Measurements from ENCODE around the gene NMRAL1.

The NMRAL1 gene

GRCh38 chr16:4501071-4501478 lies 26.6 kb upstream of the NMRAL1 start:
- DNase-seq: no peak

DNA sequence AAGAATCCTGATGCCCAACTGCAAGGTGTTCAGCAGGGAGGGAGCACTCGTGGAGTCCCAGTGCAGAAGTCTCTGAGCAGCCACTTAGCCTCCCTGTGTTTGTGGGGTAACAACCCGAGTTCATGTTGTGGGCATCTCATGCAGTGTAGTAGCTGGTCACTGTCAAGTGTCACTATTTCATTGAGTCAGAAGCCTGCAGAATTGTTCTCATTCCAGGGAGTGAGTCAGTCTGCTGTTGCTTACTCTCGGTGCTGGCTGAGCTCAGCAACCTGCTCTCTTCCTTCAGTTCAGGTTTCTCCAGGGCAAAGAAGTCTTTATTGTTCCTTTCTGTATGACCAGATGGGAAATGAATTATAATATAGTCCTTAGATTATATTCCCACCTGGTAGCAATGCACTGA lies 25.8 kb upstream of the NMRAL1 start:
- no peak for DNase-seq

GRCh38 chr16:4499196-4499555 lies 24.8 kb upstream of the NMRAL1 start:
- DNase-seq: no peak

- DNase-seq: no peak
Measured at GRCh38 chr16:4498546-4499195, 24.2 kb upstream of the NMRAL1 start.

DNA sequence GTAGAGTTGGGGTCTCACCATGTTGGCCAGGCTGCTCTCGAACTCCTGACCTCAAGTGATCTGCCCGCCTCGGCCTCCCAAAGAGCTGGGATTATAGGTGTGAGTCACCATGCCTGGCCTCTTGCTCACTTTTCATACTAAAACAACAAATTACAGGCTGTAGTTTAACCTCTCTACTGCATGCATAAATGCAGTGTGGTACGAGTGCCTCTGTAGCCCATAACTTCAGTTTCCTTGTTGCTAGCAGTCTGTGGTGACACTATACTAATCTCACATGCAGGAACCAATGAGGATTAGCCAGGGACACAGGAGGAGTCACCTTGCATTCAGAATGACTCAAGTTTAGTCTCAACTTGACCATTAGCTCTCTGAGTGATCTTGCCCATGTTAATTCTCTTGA lies 21.9 kb upstream of the NMRAL1 start:
- DNase-seq: no peak

GRCh38 chr16:4495766-4496165 lies 21.3 kb upstream of the NMRAL1 start:
- no peak for DNase-seq

DNA sequence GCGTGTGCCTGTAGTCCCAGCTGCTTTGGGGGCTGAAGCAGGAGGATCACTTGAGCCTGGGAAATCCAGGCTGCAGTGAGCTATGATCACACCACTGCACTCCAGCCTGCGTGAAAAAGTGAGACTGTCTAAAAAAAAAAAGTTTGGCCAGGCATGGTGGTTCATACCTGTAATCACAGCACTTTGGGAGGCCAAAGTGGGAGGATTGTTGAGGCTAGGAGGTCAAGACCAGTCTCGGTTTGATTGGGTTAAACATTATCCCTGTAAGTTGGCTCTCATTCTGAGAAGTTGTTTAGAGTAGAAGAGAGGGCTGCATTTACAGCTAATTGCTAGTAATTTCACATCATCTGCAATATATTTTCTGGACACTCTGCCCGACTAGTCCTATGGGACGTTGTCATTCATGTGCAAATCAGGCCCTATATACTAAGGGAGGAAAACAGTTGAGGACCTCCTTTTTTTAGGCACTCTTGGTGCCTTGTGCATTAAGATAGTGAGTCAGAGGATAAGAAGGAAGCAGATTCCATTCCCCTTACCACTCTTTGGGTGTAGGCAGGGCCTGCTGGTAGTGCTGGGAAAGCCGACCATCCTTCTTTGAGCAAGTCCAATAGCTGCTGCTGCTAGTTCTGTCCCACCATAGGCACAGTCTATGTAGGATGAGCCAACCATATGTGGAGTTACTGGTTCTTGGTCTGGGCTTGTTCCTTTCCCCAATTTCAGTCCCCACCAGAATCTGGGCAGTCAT lies 20.5 kb upstream of the NMRAL1 start:
- DNase-seq: no peak

GRCh38 chr16:4491898-4492297 lies 17.5 kb upstream of the NMRAL1 start:
- DNase-seq: no peak

GRCh38 chr16:4489030-4489429 lies 14.6 kb upstream of the NMRAL1 start:
- DNase-seq: no peak

- no peak for DNase-seq
Measured at GRCh38 chr16:4488499-4488967, 14.1 kb upstream of the NMRAL1 start.

DNA sequence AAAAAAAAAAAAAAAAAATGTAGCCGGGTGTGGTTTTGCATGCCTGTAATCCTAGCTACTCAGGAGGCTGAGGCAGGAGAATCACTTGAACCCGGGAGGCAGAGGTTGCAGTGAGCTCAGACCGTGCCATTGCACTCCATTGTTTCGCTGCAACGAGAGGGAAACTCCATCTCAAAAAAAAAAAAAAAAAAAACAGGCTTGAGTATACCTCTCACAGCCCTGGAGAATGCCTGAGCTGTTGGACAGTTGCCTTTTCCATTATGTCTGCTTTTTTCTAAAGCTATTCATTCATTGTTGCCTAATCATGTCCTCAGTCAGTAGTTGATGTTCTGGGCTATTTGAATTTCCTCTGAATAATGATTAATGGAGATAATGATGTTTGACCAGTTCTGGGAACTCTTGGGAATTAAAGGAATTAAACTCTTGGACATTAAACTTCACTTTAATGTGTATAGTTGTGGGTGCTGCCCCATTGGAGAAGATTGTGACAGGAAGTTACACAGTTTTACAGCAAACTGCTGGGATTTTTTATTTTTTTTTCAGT lies 13.6 kb upstream of the NMRAL1 start:
- DNase-seq: no peak

DNA sequence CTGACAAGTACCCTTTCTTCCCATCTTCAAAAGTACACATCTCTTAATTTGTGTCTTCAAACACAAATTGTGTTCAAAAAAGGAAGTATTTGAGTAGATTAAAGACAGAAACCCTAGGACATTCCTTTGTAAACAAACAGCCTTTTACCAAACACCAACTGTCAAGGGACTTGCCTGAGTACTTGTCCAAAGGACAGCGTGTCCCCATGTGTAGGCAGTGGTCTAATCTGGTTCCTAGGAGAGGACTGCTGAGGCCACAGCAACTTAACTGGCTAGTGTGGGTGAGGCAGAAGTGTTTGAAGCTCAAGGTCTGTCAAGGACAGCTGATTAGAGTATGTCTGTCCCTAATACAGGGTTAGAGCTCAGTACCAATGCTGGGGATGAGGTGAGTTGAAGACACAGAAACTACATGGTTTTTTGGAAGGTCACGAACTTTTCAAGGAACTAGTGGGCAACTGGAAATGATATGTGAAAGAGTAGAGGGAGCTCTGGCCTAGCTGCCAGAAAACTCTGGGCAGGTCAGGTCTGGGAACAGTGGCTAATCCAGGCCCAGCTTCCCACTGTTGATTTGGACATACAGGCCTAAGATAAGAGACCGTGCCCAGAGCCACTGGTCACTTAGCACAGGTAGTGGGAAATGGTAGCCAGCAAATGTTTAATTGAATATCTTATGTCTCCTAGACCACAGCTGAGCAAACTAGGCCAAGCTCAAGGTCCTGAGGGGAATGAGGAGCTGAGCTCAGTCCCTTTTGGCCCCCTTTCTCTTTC lies 11.9 kb upstream of the NMRAL1 start:
- no peak for DNase-seq

- DNase-seq: no peak
Measured at GRCh38 chr16:4481963-4482362, 7.5 kb upstream of the NMRAL1 start.

- DNase-seq: no peak
Measured at GRCh38 chr16:4481526-4481925, 7.1 kb upstream of the NMRAL1 start.

- DNase-seq: peak; percentile 26 to 46
Measured at GRCh38 chr16:4477966-4478365, 3.5 kb upstream of the NMRAL1 start.

GRCh38 chr16:4475880-4476788 lies 1.7 kb upstream of the NMRAL1 start, which contains the start of gene HMOX2:
Gene HMOX2, plus strand, starts transcription at chr16:4476398. Its CDS starts 29,127 bp downstream, at chr16:4505525.
- DNase-seq: peak; percentile 82 to 83

DNA sequence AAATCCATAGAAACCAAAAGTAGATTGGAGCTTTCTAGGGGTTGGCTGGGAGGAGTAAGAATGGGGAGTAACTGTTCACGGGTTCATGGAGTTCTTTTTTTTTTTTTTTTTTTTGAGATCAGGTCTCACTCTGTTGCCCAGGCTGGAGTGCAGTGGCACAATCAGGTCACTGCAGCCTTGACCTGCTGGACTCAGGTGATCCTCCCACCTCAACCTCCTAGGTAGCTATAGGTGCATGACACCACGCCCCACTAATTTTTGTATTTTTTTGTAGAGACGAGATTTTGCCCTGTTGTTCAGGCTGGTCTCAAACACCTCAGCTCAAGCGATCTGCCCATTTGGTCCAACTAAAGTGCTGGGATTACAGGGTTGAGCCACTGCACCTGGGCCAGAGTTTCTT lies 1.5 kb downstream of the NMRAL1 start:
- no peak for DNase-seq

DNA sequence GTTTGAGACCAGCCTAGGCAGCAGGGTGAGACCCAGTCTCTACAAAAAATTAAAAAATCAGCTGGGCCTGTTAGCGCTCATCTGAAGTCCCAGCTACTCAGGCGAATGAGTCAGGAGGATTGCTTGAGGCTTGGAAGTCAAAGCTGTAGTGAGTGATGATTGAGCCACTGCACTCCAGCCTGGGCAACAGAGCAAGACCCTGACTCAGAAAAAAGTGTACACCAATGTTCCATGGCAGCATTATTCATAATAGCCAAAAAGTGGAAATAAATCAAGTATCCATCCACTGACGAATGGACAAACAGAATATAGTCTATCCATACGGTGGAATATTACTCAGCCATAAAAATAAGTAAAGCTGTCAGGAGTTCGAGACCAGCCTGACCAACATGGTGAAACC lies 2.6 kb downstream of the NMRAL1 start:
- no peak for DNase-seq

- DNase-seq: no peak
Measured at GRCh38 chr16:4468972-4469371, 5.5 kb downstream of the NMRAL1 start.

- DNase-seq: no peak
Measured at GRCh38 chr16:4467916-4468315, 6.5 kb downstream of the NMRAL1 start.

DNA sequence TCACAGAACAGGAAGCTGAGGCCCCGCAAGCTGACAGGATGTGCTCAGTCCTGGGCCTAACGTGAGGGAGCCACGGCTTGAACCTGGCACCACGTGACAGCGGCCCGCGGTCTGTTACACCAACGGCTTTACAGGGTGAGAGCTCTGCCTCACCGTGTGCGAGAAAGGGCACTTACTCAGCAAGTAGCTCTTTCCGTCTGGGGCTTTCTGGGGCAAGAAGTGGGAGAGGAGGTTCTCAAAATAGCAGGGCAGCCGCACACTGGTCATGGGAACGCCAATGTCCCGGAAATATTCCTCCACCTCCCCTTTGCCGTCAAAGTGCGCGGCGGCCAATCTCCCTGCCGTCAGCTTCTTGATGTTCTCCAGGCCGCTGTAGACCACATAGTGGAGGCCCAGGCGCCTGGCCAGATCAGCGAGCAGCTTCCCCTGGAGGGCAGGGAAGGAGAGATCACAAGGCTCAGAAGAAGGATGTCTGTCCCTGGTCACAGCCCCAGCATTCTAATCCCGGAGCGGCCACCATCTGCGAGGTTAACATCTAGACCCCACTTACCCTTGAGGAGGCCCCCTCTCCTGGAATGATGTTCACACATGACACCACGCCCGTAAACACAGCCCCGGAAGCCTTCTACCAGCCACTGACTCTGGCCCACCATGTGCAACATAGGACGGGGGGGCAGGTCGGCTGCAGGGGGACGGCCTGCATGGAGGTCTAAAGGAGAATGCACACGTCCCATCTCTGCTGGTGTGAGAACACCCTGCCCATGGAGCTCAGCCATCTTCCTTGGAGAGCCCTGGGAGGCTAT lies 8.2 kb downstream of the NMRAL1 start:
- no peak for DNase-seq
